ENCODE results near the gene DNAJB8. TPM values are rescaled to one million over a fixed set of nuclear protein-coding genes. Genes with fewer than 3 reads are reported as not detected.

The DNAJB8 gene
- total RNA-seq, 1 donor from 2014 or later = not detected

- peaks cover 11% of the 10 kb centered on the region for H3K4me1 ChIP-seq
- intact Hi-C loops (cut with DNase I) = no loop called here
- no peak overlapping the region for H3K27ac ChIP-seq
- ATAC-seq (no peak), DNase-seq (no peak)
- no peak for TF ChIP-seq CTCF (IDR thresholded peaks at IDR 0.05)
- no peaks in the 10 kb centered on the region for H3K9me3 ChIP-seq
- peaks cover 49% of the 10 kb centered on the region for H3K27me3 ChIP-seq (ENCODE audit: low read depth)
- no peaks in the 10 kb centered on the region for H3K36me3 ChIP-seq
- H3K4me3 ChIP-seq = no peak overlapping the region
Observed at GRCh38 chr3:128431803-128432300, 34.8 kb downstream of the DNAJB8 start.

GRCh38 chr3:128430731-128431130 is 36.0 kb downstream of the DNAJB8 start:
- DNase-seq (no peak), ATAC-seq (no peak)
- TF ChIP-seq CTCF (IDR thresholded peaks at IDR 0.05) = no peak
- intact Hi-C loops (cut with DNase I) = no loop called here
- peaks cover 19% of the 10 kb centered on the region for H3K4me1 ChIP-seq
- no peaks in the 10 kb centered on the region for H3K9me3 ChIP-seq
- no peak overlapping the region for H3K27ac ChIP-seq
- no peaks in the 10 kb centered on the region for H3K36me3 ChIP-seq
- no peak overlapping the region for H3K4me3 ChIP-seq
- peaks cover 53% of the 10 kb centered on the region for H3K27me3 ChIP-seq (ENCODE audit: low read depth)

- H3K9me3 ChIP-seq = no peaks in the 10 kb centered on the region
- no peaks in the 10 kb centered on the region for H3K36me3 ChIP-seq
- DNase-seq (no peak), ATAC-seq (no peak)
- intact Hi-C loops (cut with DNase I) = no loop called here
- peaks cover 53% of the 10 kb centered on the region for H3K27me3 ChIP-seq (ENCODE audit: low read depth)
- no peak overlapping the region for H3K27ac ChIP-seq
- peaks cover 19% of the 10 kb centered on the region for H3K4me1 ChIP-seq
- TF ChIP-seq CTCF (IDR thresholded peaks at IDR 0.05) = no peak
- H3K4me3 ChIP-seq = no peak overlapping the region
Observed at GRCh38 chr3:128430301-128430700, 36.4 kb downstream of the DNAJB8 start.

GRCh38 chr3:128429751-128430150 is 36.9 kb downstream of the DNAJB8 start:
- Histone ChIP-seq H3K9me3 (no peaks in the 10 kb centered on the region), H3K27me3 (ENCODE audit: low read depth) (peaks cover 50% of the 10 kb centered on the region), H3K27ac (no peak overlapping the region), H3K4me1 (peaks cover 19% of the 10 kb centered on the region), H3K4me3 (no peak overlapping the region), H3K36me3 (no peaks in the 10 kb centered on the region)
- TF ChIP-seq CTCF (IDR thresholded peaks at IDR 0.05) = no peak
- DNase-seq (no peak), ATAC-seq (no peak)
- intact Hi-C loops (cut with DNase I) = no loop called here

GRCh38 chr3:128429275-128429674 is 37.4 kb downstream of the DNAJB8 start:
- Histone ChIP-seq H3K27ac (no peak overlapping the region), H3K4me3 (no peak overlapping the region), H3K9me3 (no peaks in the 10 kb centered on the region), H3K4me1 (peaks cover 19% of the 10 kb centered on the region), H3K27me3 (ENCODE audit: low read depth) (peaks cover 50% of the 10 kb centered on the region), H3K36me3 (no peaks in the 10 kb centered on the region)
- TF ChIP-seq CTCF (IDR thresholded peaks at IDR 0.05) = no peak
- DNase-seq (no peak), ATAC-seq (no peak)
- intact Hi-C loops (cut with DNase I) = no loop called here
